Keratinocyte (primary cell): ENCODE results near the gene CACNA1E.
"Not testable (repeated sequence)": the region's sequence is repeated elsewhere in the genome, so short reads cannot be mapped to it uniquely, and the experiment has no call there.

Source experiments
- EZH2 ChIP-seq: IDR thresholded peaks from one replicate; pipeline ENCODE4 v1.6.1; 2012; ENCODE audit warnings: inconsistent platforms, mild to moderate bottlenecking, low read length, moderate library complexity
- TF ChIP-seq, protein P1 (sequence below), 3 experiments: IDR thresholded peaks in 1 of 3; conservative IDR thresholded peaks in 1 of 3; optimal IDR thresholded peaks in 1 of 3; 2 replicates in 2 of 3; 3 replicates in 1 of 3; pipeline versions ENCODE3 to v1.5.1; 2011; ENCODE audit warnings: low read length in 3 of 3, mild to moderate bottlenecking in 3 of 3, moderate library complexity in 2 of 3, control low read depth in 1 of 3, inconsistent platforms in 1 of 3; ENCODE audit not compliant: insufficient read depth in 2 of 3; ENCODE audit errors: extremely low read depth in 1 of 3

GRCh38 chr1:181832173-181832880 is 349.0 kb downstream of the CACNA1E start:
- TF ChIP-seq, protein P1, sequence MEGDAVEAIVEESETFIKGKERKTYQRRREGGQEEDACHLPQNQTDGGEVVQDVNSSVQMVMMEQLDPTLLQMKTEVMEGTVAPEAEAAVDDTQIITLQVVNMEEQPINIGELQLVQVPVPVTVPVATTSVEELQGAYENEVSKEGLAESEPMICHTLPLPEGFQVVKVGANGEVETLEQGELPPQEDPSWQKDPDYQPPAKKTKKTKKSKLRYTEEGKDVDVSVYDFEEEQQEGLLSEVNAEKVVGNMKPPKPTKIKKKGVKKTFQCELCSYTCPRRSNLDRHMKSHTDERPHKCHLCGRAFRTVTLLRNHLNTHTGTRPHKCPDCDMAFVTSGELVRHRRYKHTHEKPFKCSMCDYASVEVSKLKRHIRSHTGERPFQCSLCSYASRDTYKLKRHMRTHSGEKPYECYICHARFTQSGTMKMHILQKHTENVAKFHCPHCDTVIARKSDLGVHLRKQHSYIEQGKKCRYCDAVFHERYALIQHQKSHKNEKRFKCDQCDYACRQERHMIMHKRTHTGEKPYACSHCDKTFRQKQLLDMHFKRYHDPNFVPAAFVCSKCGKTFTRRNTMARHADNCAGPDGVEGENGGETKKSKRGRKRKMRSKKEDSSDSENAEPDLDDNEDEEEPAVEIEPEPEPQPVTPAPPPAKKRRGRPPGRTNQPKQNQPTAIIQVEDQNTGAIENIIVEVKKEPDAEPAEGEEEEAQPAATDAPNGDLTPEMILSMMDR (optimal IDR thresholded peaks at IDR 0.05 in 1 of 3, IDR thresholded peaks at IDR 0.05 in 1 of 3, conservative IDR thresholded peaks at IDR 0.05 in 1 of 3; ENCODE audit: extremely low read depth in 1 of 3, insufficient read depth in 2 of 3, low read length in 3 of 3) = not testable (repeated sequence)
- TF ChIP-seq EZH2 = not testable (repeated sequence)
